ENCODE data around the gene CD44.

The CD44 gene

GRCh38 chr11:35241083-35241482 lies 102.1 kb downstream of the CD44 start:
- no peak for TF ChIP-seq CTCF (IDR thresholded peaks at IDR 0.05)

- no peak for TF ChIP-seq CTCF (IDR thresholded peaks at IDR 0.05)
Measured at GRCh38 chr11:35241531-35241930, 102.6 kb downstream of the CD44 start.

GRCh38 chr11:35242412-35243242 lies 103.7 kb downstream of the CD44 start:
- TF ChIP-seq CTCF (IDR thresholded peaks at IDR 0.05), result no peak

- no peak for TF ChIP-seq CTCF (IDR thresholded peaks at IDR 0.05)
Measured at GRCh38 chr11:35243774-35244173, 104.8 kb downstream of the CD44 start.

GRCh38 chr11:35245056-35245455 lies 106.1 kb downstream of the CD44 start:
- TF ChIP-seq CTCF (IDR thresholded peaks at IDR 0.05), result no peak

- no peak for TF ChIP-seq CTCF (IDR thresholded peaks at IDR 0.05)
Measured at GRCh38 chr11:35245786-35246185, 106.8 kb downstream of the CD44 start.

GRCh38 chr11:35246745-35247144 lies 107.8 kb downstream of the CD44 start:
- no peak for TF ChIP-seq CTCF (IDR thresholded peaks at IDR 0.05)
